SK-N-SH treated with all-trans-retinoic acid at 6 μM for 48 hours (cell line): Measurements from ENCODE around the gene DAB2.

Source experiments
- ATAC-seq: fragments of 200-7000 bp; cut with Tn5 transposase; 3 replicates; pipeline ENCODE4 v1.9.1; 2020; ENCODE audit warnings: mild to moderate bottlenecking, moderate library complexity
- ARNTL ChIP-seq: fragments of 450-650 bp; formaldehyde crosslinking; IDR thresholded peaks from 2 replicates; pipeline ENCODE4 v1.5.0; 2020; ENCODE audit warnings: low read depth, mild to moderate bottlenecking, moderate library complexity, borderline replicate concordance
- ESRRG ChIP-seq: fragments of 250-450 bp; sonication (Bioruptor Pico); IDR thresholded peaks from 2 replicates; pipeline ENCODE4 v1.6.1; 2021; ENCODE audit warnings: mild to moderate bottlenecking
- ISL1 ChIP-seq: fragments of 250-450 bp; sonication (Bioruptor Pico); IDR thresholded peaks from 2 replicates; pipeline ENCODE4 v2.1.2; 2022; ENCODE audit warnings: mild to moderate bottlenecking, moderate library complexity
- OSR1 ChIP-seq: fragments of 250-450 bp; sonication (Bioruptor Pico); IDR thresholded peaks from 2 replicates; pipeline ENCODE4 v1.8.0; 2022; ENCODE audit warnings: moderate library complexity, mild to moderate bottlenecking, inconsistent platforms
- PPARA ChIP-seq: fragments of 250-450 bp; sonication (Bioruptor Pico); IDR thresholded peaks from 2 replicates; pipeline ENCODE4 v1.5.0; 2020; ENCODE audit warnings: mild to moderate bottlenecking, borderline replicate concordance
- RARB ChIP-seq: fragments of 250-450 bp; sonication (Bioruptor Pico); IDR thresholded peaks from 2 replicates; pipeline ENCODE4 v1.8.0; 2021; ENCODE audit warnings: mild to moderate bottlenecking, moderate library complexity
- SNAI2 ChIP-seq: fragments of 250-450 bp; sonication (Bioruptor Pico); IDR thresholded peaks from 2 replicates; pipeline ENCODE4 v1.5.0; 2020; ENCODE audit warnings: mild to moderate bottlenecking, moderate library complexity
- TCF4 ChIP-seq: fragments of 250-450 bp; sonication (Bioruptor Pico); IDR thresholded peaks from 2 replicates; pipeline ENCODE4 v1.8.0; 2021; ENCODE audit warnings: mild to moderate bottlenecking, moderate library complexity, borderline replicate concordance
- TOX ChIP-seq: fragments of 250-450 bp; sonication (Bioruptor Pico); IDR thresholded peaks from 2 replicates; pipeline ENCODE4 v1.8.0; 2021; ENCODE audit warnings: mild to moderate bottlenecking, moderate library complexity, borderline replicate concordance
- TSHZ2 ChIP-seq: fragments of 250-450 bp; sonication (Bioruptor Pico); IDR thresholded peaks from 2 replicates; pipeline ENCODE4 v1.5.0; 2020; ENCODE audit warnings: mild to moderate bottlenecking, moderate library complexity
- ZC3H10 ChIP-seq: fragments of 250-450 bp; sonication (Bioruptor Pico); IDR thresholded peaks from 2 replicates; pipeline ENCODE4 v1.5.1; 2021; ENCODE audit warnings: mild to moderate bottlenecking, moderate library complexity
- ZFP3 ChIP-seq: fragments of 250-450 bp; sonication (Bioruptor Pico); IDR thresholded peaks from 2 replicates; pipeline ENCODE4 v1.5.0; 2020; ENCODE audit warnings: mild to moderate bottlenecking, moderate library complexity
- ZFP30 ChIP-seq: fragments of 450-650 bp; formaldehyde crosslinking; IDR thresholded peaks from 2 replicates; pipeline ENCODE4 v1.5.0; 2022; ENCODE audit warnings: mild to moderate bottlenecking, moderate library complexity
- ZNF565 ChIP-seq: fragments of 450-650 bp; formaldehyde crosslinking; conservative IDR thresholded peaks from 2 replicates; pipeline ENCODE4 v1.5.0; 2020; ENCODE audit warnings: low read depth, mild to moderate bottlenecking, moderate library complexity
- ZNF70 ChIP-seq: fragments of 450-650 bp; formaldehyde crosslinking; IDR thresholded peaks from 2 replicates; pipeline ENCODE4 v1.5.0; 2020; ENCODE audit warnings: mild to moderate bottlenecking, moderate library complexity
- ZNF8 ChIP-seq: fragments of 450-650 bp; formaldehyde crosslinking; IDR thresholded peaks from 2 replicates; pipeline ENCODE4 v1.5.0; 2020; ENCODE audit warnings: mild to moderate bottlenecking, moderate library complexity
- TF ChIP-seq, protein P1 (sequence below): fragments of 250-450 bp; sonication (Bioruptor Pico); IDR thresholded peaks from 2 replicates; pipeline ENCODE4 v1.5.1; 2021; ENCODE audit warnings: mild to moderate bottlenecking, moderate library complexity
- TF ChIP-seq, protein P2 (sequence below): fragments of 250-450 bp; sonication (Bioruptor Pico); IDR thresholded peaks from 2 replicates; pipeline ENCODE4 v1.5.1; 2020; ENCODE audit warnings: low read depth, mild to moderate bottlenecking, moderate library complexity
- TF ChIP-seq, protein P3 (sequence below): fragments of 250-450 bp; sonication (Bioruptor Pico); IDR thresholded peaks from 2 replicates; pipeline ENCODE4 v1.8.0; 2020; ENCODE audit warnings: mild to moderate bottlenecking, moderate library complexity, borderline replicate concordance

The DAB2 gene

GRCh38 chr5:39367711-39368110 lies 57.1 kb downstream of the DAB2 start:
- TF ChIP-seq ZNF565 (CRISPR knock-in tag), result no peak
- TF ChIP-seq ARNTL (CRISPR knock-in tag), result no peak
- TF ChIP-seq OSR1, result no peak
- TF ChIP-seq ZFP30, result no peak
- TF ChIP-seq TSHZ2, result no peak
- TF ChIP-seq, protein P1, sequence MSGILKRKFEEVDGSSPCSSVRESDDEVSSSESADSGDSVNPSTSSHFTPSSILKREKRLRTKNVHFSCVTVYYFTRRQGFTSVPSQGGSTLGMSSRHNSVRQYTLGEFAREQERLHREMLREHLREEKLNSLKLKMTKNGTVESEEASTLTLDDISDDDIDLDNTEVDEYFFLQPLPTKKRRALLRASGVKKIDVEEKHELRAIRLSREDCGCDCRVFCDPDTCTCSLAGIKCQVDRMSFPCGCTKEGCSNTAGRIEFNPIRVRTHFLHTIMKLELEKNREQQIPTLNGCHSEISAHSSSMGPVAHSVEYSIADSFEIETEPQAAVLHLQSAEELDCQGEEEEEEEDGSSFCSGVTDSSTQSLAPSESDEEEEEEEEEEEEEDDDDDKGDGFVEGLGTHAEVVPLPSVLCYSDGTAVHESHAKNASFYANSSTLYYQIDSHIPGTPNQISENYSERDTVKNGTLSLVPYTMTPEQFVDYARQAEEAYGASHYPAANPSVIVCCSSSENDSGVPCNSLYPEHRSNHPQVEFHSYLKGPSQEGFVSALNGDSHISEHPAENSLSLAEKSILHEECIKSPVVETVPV (CRISPR knock-in tag), result no peak
- no peak for TF ChIP-seq ZNF8 (CRISPR knock-in tag)
- TF ChIP-seq, all 23 proteins: peak for 0
- no peak for ATAC-seq

DNA sequence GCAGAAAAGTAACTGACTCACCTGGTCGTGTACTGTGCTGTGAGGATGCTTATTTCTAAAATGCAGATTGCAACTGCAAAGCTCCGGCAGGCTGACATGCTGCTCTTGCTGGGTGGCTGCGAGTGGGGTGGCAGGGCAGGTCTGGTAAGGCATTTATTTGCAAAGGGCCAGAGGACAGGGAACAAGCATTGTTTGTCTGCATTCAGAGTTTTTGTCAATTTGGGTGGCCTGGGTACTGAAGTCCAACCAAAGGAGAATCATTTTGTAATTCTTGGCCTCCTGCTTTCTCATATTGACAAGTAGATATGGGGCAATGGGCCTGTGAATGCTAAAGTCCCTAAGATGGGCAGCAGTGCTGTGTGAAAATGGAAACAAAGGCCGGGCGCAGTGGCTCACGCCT lies 60.4 kb downstream of the DAB2 start, which contains the start of gene C9:
TSS of gene C9 (minus strand) at position 129 of the 400 bp plus-strand sequence. CDS start at position 98, 31 bp downstream.
- TF ChIP-seq ZNF8 (CRISPR knock-in tag), result no peak
- TF ChIP-seq ZNF70 (CRISPR knock-in tag), result no peak
- TF ChIP-seq SNAI2 (CRISPR knock-in tag), result no peak
- TF ChIP-seq ZFP3 (CRISPR knock-in tag), result no peak
- TF ChIP-seq OSR1, result no peak
- no peak for TF ChIP-seq ZFP30
- TF ChIP-seq ZC3H10, result no peak
- no peak for TF ChIP-seq TSHZ2
- TF ChIP-seq, protein P2, sequence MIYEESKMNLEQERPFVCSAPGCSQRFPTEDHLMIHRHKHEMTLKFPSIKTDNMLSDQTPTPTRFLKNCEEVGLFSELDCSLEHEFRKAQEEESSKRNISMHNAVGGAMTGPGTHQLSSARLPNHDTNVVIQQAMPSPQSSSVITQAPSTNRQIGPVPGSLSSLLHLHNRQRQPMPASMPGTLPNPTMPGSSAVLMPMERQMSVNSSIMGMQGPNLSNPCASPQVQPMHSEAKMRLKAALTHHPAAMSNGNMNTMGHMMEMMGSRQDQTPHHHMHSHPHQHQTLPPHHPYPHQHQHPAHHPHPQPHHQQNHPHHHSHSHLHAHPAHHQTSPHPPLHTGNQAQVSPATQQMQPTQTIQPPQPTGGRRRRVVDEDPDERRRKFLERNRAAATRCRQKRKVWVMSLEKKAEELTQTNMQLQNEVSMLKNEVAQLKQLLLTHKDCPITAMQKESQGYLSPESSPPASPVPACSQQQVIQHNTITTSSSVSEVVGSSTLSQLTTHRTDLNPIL, result no peak
- no peak for TF ChIP-seq ARNTL (CRISPR knock-in tag)
- no peak for TF ChIP-seq ISL1 (CRISPR knock-in tag)
- no peak for ATAC-seq

DNA sequence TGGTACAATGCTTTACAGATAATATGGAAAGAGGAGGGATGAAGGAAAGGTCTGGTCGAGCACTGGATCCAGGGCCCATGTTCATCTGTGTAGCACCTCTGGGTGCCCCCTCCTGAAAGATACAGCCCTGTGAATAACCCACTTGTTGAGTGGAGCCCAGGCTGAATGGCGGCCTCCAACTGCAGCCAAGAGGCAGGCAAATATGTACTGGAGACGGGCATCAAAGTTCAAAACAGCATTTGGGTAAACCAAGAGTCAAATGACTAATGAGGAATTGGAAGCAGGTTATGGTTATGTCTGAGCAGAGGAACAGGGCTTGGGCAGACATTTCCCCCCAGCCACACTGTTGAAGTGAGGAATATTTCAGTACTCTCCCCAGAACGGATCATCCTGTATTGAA lies 61.6 kb downstream of the DAB2 start:
- TF ChIP-seq, protein P1 (CRISPR knock-in tag), result no peak
- TF ChIP-seq, protein P3, sequence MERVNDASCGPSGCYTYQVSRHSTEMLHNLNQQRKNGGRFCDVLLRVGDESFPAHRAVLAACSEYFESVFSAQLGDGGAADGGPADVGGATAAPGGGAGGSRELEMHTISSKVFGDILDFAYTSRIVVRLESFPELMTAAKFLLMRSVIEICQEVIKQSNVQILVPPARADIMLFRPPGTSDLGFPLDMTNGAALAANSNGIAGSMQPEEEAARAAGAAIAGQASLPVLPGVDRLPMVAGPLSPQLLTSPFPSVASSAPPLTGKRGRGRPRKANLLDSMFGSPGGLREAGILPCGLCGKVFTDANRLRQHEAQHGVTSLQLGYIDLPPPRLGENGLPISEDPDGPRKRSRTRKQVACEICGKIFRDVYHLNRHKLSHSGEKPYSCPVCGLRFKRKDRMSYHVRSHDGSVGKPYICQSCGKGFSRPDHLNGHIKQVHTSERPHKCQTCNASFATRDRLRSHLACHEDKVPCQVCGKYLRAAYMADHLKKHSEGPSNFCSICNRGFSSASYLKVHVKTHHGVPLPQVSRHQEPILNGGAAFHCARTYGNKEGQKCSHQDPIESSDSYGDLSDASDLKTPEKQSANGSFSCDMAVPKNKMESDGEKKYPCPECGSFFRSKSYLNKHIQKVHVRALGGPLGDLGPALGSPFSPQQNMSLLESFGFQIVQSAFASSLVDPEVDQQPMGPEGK (CRISPR knock-in tag), result no peak
- TF ChIP-seq ZNF8 (CRISPR knock-in tag), result no peak
- TF ChIP-seq, protein P2, result no peak
- no peak for TF ChIP-seq PPARA (CRISPR knock-in tag)
- no peak for TF ChIP-seq TSHZ2
- no peak for TF ChIP-seq TCF4 (CRISPR knock-in tag)
- TF ChIP-seq TOX, result no peak
- TF ChIP-seq ESRRG (CRISPR knock-in tag), result no peak
- TF ChIP-seq RARB (CRISPR knock-in tag), result no peak
- TF ChIP-seq OSR1, result no peak
- TF ChIP-seq ARNTL (CRISPR knock-in tag), result no peak
- no peak for TF ChIP-seq ZC3H10
- no peak for ATAC-seq
